ENCODE data around the gene OTC. TPM values are rescaled to one million over a fixed set of nuclear protein-coding genes. Genes with fewer than 3 reads are reported as not detected.
A peak's percentile ranks its signal among the peaks of the same experiment; 100 is the strongest.

OTC gene
- total RNA-seq, 1 donor from 2014 or later: not detected

GRCh38 chrX:38462257-38462656 lies 109.9 kb downstream of the OTC start:
- FAIRE-seq: no peak
- H3K4me3 Mint-ChIP-seq (ENCODE audit: unreplicated experiment): no peak overlapping the region
- Histone ChIP-seq H3K36me3 (ENCODE audit: insufficient read depth, low read length) (no peaks in the 10 kb centered on the region), H3K9me3 (ENCODE audit: insufficient read depth, low read depth, low read length) (no peaks in the 10 kb centered on the region), H2AFZ (ENCODE audit: low read depth, low read length) (no peak overlapping the region), H3K27me3 (ENCODE audit: insufficient read depth, low read length) (no peaks in the 10 kb centered on the region), H3K4me3 (ENCODE audit: insufficient read depth, low read depth, low read length) (no peak overlapping the region), H3K27ac (ENCODE audit: low read depth, low read length) (no peak overlapping the region), H3K4me2 (ENCODE audit: low read length) (no peak overlapping the region), H3K9ac (ENCODE audit: low read length) (no peak overlapping the region), H3K4me1 (ENCODE audit: insufficient read depth, low read length) (no peaks in the 10 kb centered on the region), H3K79me2 (ENCODE audit: insufficient read depth, low read length) (no peaks in the 10 kb centered on the region), H4K20me1 (ENCODE audit: insufficient read depth, low read length) (no peaks in the 10 kb centered on the region)
- no peaks in the 10 kb centered on the region for H3K27me3 Mint-ChIP-seq (ENCODE audit: low read depth, unreplicated experiment)
- H3K9me3 Mint-ChIP-seq (ENCODE audit: unreplicated experiment): no peaks in the 10 kb centered on the region
- TF ChIP-seq CTCF (IDR thresholded peaks at IDR 0.05; ENCODE audit: insufficient read depth, low read depth, low read length) (no peak), EZH2 (IDR thresholded peaks at IDR 0.05; ENCODE audit: insufficient read depth, low read length) (no peak)
- no peak for DNase-seq (ENCODE audit: low read depth)
- no peaks in the 10 kb centered on the region for H3K36me3 Mint-ChIP-seq (ENCODE audit: low read depth, unreplicated experiment)
- H3K4me1 Mint-ChIP-seq (ENCODE audit: low read depth, unreplicated experiment): no peaks in the 10 kb centered on the region
- H3K27ac Mint-ChIP-seq (ENCODE audit: unreplicated experiment): no peak overlapping the region

- Mint-ChIP-seq H3K36me3 (ENCODE audit: low read depth, unreplicated experiment) (no peaks in the 10 kb centered on the region), H3K27ac (ENCODE audit: unreplicated experiment) (no peak overlapping the region), H3K4me1 (ENCODE audit: low read depth, unreplicated experiment) (no peaks in the 10 kb centered on the region), H3K4me3 (ENCODE audit: unreplicated experiment) (no peak overlapping the region), H3K27me3 (ENCODE audit: low read depth, unreplicated experiment) (no peaks in the 10 kb centered on the region), H3K9me3 (ENCODE audit: unreplicated experiment) (no peaks in the 10 kb centered on the region)
- Histone ChIP-seq H3K27ac (ENCODE audit: low read depth, low read length) (no peak overlapping the region), H3K9ac (ENCODE audit: low read length) (no peak overlapping the region), H3K4me1 (ENCODE audit: insufficient read depth, low read length) (no peaks in the 10 kb centered on the region), H3K9me3 (ENCODE audit: insufficient read depth, low read depth, low read length) (no peaks in the 10 kb centered on the region), H3K4me3 (ENCODE audit: insufficient read depth, low read depth, low read length) (no peak overlapping the region), H4K20me1 (ENCODE audit: insufficient read depth, low read length) (no peaks in the 10 kb centered on the region), H3K4me2 (ENCODE audit: low read length) (no peak overlapping the region), H3K79me2 (ENCODE audit: insufficient read depth, low read length) (no peaks in the 10 kb centered on the region), H2AFZ (ENCODE audit: low read depth, low read length) (no peak overlapping the region), H3K36me3 (ENCODE audit: insufficient read depth, low read length) (no peaks in the 10 kb centered on the region), H3K27me3 (ENCODE audit: insufficient read depth, low read length) (no peaks in the 10 kb centered on the region)
- TF ChIP-seq CTCF (IDR thresholded peaks at IDR 0.05; ENCODE audit: insufficient read depth, low read depth, low read length) (no peak), EZH2 (IDR thresholded peaks at IDR 0.05; ENCODE audit: insufficient read depth, low read length) (no peak)
- no peak for DNase-seq (ENCODE audit: low read depth)
- peak; percentile 49 for FAIRE-seq
These were observed 113.3 kb downstream of the OTC start for GRCh38 chrX:38465686-38466085.

DNA sequence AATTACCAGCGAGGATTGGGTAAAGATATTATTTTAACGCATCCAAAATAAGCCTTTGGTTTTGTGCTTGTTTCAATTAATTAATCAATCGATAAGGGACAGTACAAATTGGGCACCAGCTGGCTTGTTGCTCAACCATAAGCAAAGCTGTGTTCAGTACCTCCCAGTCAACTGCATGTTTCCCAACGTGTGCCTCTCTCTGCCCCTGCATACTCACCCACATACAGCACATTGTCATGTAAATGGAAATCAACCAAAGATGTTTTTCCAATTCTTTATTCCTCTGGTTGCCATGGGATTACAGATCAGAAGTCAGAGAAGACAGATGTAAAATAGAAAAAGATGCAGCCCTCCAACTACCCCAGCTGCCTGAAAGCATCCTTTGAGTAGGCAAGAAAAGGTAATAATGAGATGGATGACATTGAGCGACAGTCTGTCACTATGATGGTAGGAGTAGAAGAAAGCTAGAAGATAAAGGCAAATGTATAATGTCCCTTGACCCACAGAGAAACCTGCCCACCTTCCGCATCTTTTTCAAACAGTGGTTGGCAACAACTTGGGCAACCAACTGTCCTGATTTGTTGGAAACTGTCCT lies 116.3 kb downstream of the OTC start:
- Mint-ChIP-seq H3K36me3 (ENCODE audit: low read depth, unreplicated experiment) (no peaks in the 10 kb centered on the region), H3K27ac (ENCODE audit: unreplicated experiment) (no peak overlapping the region), H3K4me3 (ENCODE audit: unreplicated experiment) (no peak overlapping the region), H3K4me1 (ENCODE audit: low read depth, unreplicated experiment) (no peaks in the 10 kb centered on the region), H3K27me3 (ENCODE audit: low read depth, unreplicated experiment) (no peaks in the 10 kb centered on the region), H3K9me3 (ENCODE audit: unreplicated experiment) (no peaks in the 10 kb centered on the region)
- no peaks in the 10 kb centered on the region for H3K27me3 ChIP-seq (ENCODE audit: insufficient read depth, low read length)
- no peaks in the 10 kb centered on the region for H3K9me3 ChIP-seq (ENCODE audit: insufficient read depth, low read depth, low read length)
- no peak overlapping the region for H3K4me3 ChIP-seq (ENCODE audit: insufficient read depth, low read depth, low read length)
- FAIRE-seq (peak; percentile 80), DNase-seq (ENCODE audit: low read depth) (no peak)
- H2AFZ ChIP-seq (ENCODE audit: low read depth, low read length): no peak overlapping the region
- H3K4me2 ChIP-seq (ENCODE audit: low read length): no peak overlapping the region
- H4K20me1 ChIP-seq (ENCODE audit: insufficient read depth, low read length): no peaks in the 10 kb centered on the region
- TF ChIP-seq EZH2 (IDR thresholded peaks at IDR 0.05; ENCODE audit: insufficient read depth, low read length): no peak
- no peak for TF ChIP-seq CTCF (IDR thresholded peaks at IDR 0.05; ENCODE audit: insufficient read depth, low read depth, low read length)
- H3K36me3 ChIP-seq (ENCODE audit: insufficient read depth, low read length): no peaks in the 10 kb centered on the region
- no peaks in the 10 kb centered on the region for H3K4me1 ChIP-seq (ENCODE audit: insufficient read depth, low read length)
- no peaks in the 10 kb centered on the region for H3K79me2 ChIP-seq (ENCODE audit: insufficient read depth, low read length)
- H3K9ac ChIP-seq (ENCODE audit: low read length): no peak overlapping the region
- H3K27ac ChIP-seq (ENCODE audit: low read depth, low read length): no peak overlapping the region
